IPS DF 4.7 (cell line): ENCODE measurements around the gene SNURF.
"Not testable (repeated sequence)": the region's sequence is repeated elsewhere in the genome, so short reads cannot be mapped to it uniquely, and the experiment has no call there.

Experiments
- DNase-seq: peaks from one replicate; pipeline ENCODE4 v3.0.0-alpha.2; 2013; ENCODE audit warnings: low spot score; ENCODE audit errors: extremely low read depth

The SNURF gene

DNA sequence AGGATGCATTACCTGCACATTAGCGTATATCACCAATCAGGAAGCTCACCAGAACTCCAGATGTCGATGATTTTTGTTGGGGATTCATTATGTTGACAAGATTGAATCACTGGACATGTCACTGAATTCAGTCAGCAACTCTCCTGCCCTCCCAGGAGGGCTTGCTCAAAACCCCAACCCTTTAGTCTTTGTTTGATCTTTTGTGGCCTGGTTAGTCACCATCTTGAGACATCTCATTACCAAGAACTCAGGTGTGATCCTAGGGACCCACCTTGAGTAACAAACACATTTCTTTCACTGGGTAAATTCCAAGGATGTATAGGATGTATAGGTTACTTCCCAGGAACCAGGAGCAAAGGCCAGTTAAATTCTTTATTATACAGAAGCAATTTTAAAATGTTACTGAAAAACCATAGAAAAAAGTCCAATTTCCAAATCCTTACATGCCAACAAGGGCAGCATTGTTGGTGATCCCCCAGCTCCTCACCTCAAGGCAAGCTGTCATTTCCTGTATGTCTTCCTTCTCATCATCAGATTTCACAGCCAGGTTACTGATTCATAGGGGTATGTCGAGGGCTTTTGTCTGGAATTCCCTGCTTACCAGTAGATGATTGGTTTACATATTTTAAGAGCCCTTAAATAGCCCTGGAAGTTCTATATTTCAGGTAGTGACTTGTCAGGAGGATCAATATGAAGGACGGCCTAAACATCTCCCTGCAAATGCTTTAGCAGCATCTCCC lies 11.7 kb downstream of the SNURF start:
- DNase-seq = no peak

GRCh38 chr15:24971052-24971451 lies 16.3 kb downstream of the SNURF start:
- no peak for DNase-seq

DNA sequence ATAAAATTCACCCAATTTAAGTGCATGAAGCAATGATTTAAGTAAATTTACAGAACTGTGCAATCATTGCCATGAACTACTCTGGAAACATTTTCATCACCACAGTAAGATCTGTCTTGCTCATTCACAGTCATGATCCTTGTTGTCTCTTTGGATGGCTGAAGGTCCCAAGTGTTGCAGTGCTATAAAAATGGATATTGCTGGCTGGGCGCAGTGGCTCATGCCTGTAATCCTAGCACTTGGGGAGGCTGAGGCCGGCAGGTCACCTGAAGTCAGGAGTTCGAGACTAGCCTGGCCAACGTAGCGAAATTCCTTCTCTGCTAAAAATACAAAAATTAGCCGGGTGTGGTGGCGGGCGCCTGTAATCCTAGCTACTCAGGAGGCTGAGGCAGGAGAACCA lies 17.0 kb downstream of the SNURF start:
- no peak for DNase-seq

DNA sequence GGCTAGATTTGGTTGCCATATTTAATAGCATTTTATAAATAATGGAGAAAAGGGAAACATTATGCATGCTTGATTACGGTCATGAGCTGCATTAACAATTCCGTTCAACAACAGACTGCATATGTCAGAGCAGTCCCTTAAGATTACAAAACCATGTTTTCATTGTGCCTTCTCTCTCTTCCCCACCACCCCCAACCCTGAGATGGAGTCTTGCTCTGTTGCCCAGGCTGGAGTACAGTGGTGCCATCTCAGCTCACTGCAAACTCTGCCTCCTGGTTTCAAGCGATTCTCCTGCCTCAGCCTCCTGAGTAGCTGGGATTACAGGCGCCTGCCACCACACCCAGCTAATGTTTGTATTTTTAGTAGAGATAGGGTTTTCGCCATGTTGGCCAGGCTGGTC lies 17.9 kb downstream of the SNURF start:
- not testable (repeated sequence) for DNase-seq

DNA sequence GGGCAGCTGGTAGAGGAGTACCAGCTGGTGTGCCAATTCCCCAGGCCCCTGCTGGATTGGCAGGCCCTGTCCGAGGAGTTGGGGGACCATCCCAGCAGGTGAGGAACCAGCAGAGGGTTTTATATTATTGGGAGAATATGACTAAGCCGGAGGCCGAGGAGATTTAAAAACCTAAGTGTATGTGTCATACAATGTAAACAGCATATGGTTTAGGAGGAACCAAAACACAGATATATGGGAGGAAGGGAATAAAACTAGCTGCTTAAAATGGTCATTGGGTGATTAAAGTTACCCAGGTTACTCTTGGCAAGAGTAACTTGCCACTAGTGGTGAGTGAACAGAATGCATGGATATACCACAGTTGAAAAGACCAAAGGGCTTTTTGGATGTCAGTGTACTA lies 22.1 kb downstream of the SNURF start:
- DNase-seq = no peak

DNA sequence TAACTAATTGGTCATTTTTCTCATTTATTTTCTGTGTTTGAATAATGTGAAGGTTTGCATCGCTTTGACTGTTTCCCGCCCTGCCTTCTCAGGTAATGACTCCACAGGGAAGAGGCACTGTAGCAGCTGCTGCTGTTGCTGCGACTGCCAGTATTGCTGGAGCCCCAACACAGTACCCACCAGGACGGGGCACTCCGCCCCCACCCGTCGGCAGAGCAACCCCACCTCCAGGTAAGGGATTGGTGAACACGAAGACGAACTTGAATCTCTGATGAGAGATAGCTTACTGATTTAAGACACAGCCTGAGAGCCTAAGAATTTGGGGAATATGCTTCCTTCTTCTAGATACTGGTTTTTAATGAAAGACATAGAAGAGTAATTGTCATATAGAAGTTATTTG lies 22.9 kb downstream of the SNURF start:
- no peak for DNase-seq

- no peak for DNase-seq
These were observed 30.4 kb downstream of the SNURF start for GRCh38 chr15:24985224-24985623.

- no peak for DNase-seq
These were observed 31.9 kb downstream of the SNURF start for GRCh38 chr15:24986653-24987052.
